PFSK-1 (cell line): ENCODE results near the gene ELK3. TPM values are rescaled to one million over a fixed set of nuclear protein-coding genes. Genes with fewer than 3 reads are reported as not detected.
A peak's percentile ranks its signal among the peaks of the same experiment; 100 is the strongest.

ENCODE experiments used
- FOXP2 ChIP-seq: optimal IDR thresholded peaks from 2 replicates; pipeline ENCODE3; 2011; ENCODE audit warnings: borderline replicate concordance, control low read depth, inconsistent platforms; ENCODE audit not compliant: insufficient read depth; ENCODE audit errors: extremely low read length, extremely low read depth
- POLR2AphosphoS5 ChIP-seq: IDR thresholded peaks from 2 replicates; pipeline ENCODE4 v1.6.1; 2012; ENCODE audit warnings: low read depth, mild to moderate bottlenecking, control low read depth, low read length, moderate library complexity
- SIN3A ChIP-seq: IDR thresholded peaks from 2 replicates; pipeline ENCODE4 v1.6.1; 2012; ENCODE audit warnings: mild to moderate bottlenecking, low read length, moderate library complexity, borderline replicate concordance; ENCODE audit not compliant: insufficient read depth
- TAF1 ChIP-seq: IDR thresholded peaks from 2 replicates; pipeline ENCODE4 v1.6.1; 2012; ENCODE audit warnings: low read length, control low read depth, borderline replicate concordance; ENCODE audit not compliant: insufficient read depth
- polyA plus RNA-seq: library from polyadenylated mRNA; unstranded; fragments of >200 nt; gene quantifications from one replicate; pipeline ENCODE4 v1.2.1, GENCODE V29; 2012; ENCODE audit warnings: low read depth, missing spikeins; ENCODE audit not compliant: insufficient read length
- TF ChIP-seq, protein P1 (sequence below), 2 experiments: IDR thresholded peaks; 2 replicates each; pipeline versions ENCODE4 v1.6.1 to v1.8.0; 2011 to 2012; ENCODE audit warnings: low read depth in 2 of 2, low read length in 2 of 2, control low read depth in 1 of 2, inconsistent platforms in 1 of 2, mild to moderate bottlenecking in 1 of 2, moderate library complexity in 1 of 2; ENCODE audit not compliant: insufficient read depth in 1 of 2

ELK3 gene
- 41.7 TPM for polyA plus RNA-seq

GRCh38 chr12:96193725-96194575 is at the start of gene ELK3:
Gene ELK3, plus strand, starts transcription at chr12:96194375.
- TF ChIP-seq SIN3A (peak; percentile 89; the same call in 1 of the 2 replicates), TAF1 (0 out of 2 replicates have a peak, but pooled peaks have one; percentile 45), POLR2AphosphoS5 (no peak; the same call in 1 of the 2 replicates), FOXP2 (peak; percentile 97)
- TF ChIP-seq, protein P1, sequence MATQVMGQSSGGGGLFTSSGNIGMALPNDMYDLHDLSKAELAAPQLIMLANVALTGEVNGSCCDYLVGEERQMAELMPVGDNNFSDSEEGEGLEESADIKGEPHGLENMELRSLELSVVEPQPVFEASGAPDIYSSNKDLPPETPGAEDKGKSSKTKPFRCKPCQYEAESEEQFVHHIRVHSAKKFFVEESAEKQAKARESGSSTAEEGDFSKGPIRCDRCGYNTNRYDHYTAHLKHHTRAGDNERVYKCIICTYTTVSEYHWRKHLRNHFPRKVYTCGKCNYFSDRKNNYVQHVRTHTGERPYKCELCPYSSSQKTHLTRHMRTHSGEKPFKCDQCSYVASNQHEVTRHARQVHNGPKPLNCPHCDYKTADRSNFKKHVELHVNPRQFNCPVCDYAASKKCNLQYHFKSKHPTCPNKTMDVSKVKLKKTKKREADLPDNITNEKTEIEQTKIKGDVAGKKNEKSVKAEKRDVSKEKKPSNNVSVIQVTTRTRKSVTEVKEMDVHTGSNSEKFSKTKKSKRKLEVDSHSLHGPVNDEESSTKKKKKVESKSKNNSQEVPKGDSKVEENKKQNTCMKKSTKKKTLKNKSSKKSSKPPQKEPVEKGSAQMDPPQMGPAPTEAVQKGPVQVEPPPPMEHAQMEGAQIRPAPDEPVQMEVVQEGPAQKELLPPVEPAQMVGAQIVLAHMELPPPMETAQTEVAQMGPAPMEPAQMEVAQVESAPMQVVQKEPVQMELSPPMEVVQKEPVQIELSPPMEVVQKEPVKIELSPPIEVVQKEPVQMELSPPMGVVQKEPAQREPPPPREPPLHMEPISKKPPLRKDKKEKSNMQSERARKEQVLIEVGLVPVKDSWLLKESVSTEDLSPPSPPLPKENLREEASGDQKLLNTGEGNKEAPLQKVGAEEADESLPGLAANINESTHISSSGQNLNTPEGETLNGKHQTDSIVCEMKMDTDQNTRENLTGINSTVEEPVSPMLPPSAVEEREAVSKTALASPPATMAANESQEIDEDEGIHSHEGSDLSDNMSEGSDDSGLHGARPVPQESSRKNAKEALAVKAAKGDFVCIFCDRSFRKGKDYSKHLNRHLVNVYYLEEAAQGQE (IDR thresholded peaks at IDR 0.05; ENCODE audit: insufficient read depth in 1 of 2, low read depth in 2 of 2, low read length in 2 of 2): peak in 1 of 2 experiments; percentile 63; a peak in 1 of 4 replicates

DNA sequence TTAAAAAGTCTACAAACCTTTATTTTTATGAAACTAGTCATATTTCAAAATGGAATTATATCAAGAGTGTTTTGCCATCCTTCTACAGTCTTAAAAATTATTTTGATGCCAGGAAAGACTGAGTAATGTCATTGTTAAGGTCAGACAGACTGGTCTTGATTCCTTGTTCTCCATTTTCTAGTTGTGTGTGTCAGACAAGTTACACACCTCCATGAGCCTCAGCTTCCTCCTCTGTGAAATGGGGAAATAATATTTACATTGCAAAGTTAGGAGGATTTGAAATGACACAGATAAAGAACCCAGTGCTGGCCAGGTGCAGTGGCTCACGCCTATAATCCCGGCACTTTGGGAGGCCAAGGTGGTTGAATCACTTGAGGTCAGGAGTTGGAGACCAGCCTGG is 47.4 kb upstream of the ELK3 start:
- TF ChIP-seq FOXP2 (no peak), TAF1 (no peak), POLR2AphosphoS5 (no peak), SIN3A (no peak)
- TF ChIP-seq, protein P1 (IDR thresholded peaks at IDR 0.05; ENCODE audit: insufficient read depth in 1 of 2, low read depth in 2 of 2, low read length in 2 of 2): no peak

DNA sequence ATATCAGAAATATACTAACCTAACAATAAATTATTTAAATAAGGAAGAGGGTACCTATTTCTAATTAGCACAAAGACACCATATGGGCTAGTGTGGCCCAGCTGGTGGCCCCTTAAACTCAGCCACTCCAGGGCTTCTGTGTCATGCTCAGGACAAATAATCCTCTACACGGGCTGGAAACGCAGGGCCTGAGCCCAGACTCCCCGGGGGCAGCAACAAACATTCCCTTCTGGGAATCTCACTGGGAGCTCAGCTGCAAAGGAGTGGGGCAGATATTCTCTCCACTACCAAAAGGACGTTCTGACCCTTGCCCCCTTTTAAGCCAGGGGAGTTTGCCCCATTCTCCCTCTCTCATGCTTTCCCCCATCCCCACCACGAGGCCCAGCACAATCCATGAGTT is 43.7 kb upstream of the ELK3 start:
- TF ChIP-seq SIN3A (no peak), POLR2AphosphoS5 (no peak), TAF1 (no peak), FOXP2 (no peak)
- TF ChIP-seq, protein P1 (IDR thresholded peaks at IDR 0.05; ENCODE audit: insufficient read depth in 1 of 2, low read depth in 2 of 2, low read length in 2 of 2): no peak

DNA sequence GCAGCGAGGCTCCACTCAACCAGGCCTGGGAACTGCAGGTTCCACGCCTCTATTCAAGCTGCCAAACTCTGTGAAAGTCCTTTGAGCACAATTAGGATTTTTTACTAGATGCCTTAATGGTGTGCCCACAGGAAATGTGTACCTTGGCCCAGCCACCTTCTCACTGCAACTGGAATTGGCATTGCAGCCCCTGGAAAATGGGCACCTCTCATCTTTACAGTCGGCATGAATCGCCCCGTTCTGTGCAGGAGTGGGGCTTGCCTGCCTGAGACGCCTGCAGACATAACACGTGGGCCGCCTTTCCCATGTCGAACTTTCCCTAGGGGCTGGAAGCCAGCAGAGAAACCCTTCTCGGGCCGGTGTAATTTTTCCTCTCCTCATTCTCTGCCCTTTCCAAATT is 42.0 kb upstream of the ELK3 start:
- TF ChIP-seq FOXP2 (no peak), SIN3A (no peak), POLR2AphosphoS5 (no peak), TAF1 (no peak)
- TF ChIP-seq, protein P1 (IDR thresholded peaks at IDR 0.05; ENCODE audit: insufficient read depth in 1 of 2, low read depth in 2 of 2, low read length in 2 of 2): no peak
